ENCODE data around the gene MAPK10.
"Not testable (repeated sequence)": the region's sequence is repeated elsewhere in the genome, so short reads cannot be mapped to it uniquely, and the experiment has no call there.

The MAPK10 gene

GRCh38 chr4:86178211-86178610, 181.6 kb downstream of the MAPK10 start:
- DNase-seq = no peak

GRCh38 chr4:86174506-86174905, 185.3 kb downstream of the MAPK10 start:
- no peak for DNase-seq

GRCh38 chr4:86168335-86168734, 191.5 kb downstream of the MAPK10 start:
- DNase-seq = not testable (repeated sequence)

- DNase-seq = no peak
These were observed 199.4 kb downstream of the MAPK10 start for GRCh38 chr4:86160426-86160825.

GRCh38 chr4:86159216-86159615, 200.6 kb downstream of the MAPK10 start:
- DNase-seq = no peak

DNA sequence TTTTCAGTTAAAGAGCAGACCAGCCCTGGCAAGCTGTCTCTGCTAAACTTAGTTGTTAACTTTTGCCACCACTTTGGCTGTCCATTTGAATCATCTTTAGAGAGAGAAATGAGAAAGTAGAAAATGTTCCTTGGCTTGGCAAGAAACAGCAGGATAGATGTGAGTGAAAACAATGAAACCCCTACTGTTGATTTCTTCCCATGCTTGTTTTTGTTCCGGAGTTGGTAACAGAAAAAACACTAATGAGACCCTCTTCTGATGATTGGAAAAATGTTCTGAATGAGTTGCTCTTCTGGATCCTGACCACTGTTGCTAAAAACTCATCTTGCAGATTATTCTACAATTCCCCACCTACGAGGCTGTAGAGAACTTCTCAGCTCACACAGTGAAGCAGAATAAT, 203.3 kb downstream of the MAPK10 start:
- DNase-seq = no peak

DNA sequence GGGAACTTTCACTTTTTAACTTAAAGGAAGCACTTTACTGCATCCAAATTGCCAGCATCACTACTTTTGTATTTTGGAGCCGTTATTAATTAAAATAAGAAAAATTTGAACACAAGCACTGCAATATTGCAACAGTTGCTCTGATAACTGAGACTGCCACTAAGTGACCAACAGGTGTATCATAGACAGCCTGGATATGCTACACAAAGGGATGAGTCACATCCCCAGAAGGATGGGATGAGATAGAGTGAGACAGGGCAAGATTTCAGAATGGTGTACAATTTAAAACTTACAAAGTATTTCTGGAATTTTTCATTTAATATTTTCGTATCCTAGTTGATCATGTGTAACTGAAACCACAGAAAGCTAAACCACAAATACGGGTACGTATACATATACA, 204.1 kb downstream of the MAPK10 start:
- no peak for DNase-seq

DNA sequence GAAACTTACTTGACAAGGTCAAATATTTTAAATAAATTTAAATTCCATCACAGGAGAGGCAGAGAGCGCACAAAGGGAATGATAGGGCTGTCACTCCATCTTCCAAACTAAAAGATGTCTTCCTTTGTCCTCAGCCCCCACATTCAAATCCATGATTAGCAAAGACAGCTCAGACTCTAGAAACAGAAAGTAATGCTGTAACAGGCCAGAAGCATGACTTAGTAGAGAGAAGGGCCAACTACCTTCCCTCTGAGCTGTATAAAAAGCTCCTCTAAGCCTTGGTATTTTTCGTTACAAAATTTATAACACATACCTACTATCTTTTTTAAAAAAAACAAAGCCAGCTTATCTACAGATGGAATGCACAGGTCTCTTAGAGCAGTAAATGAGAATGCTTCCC, 207.4 kb downstream of the MAPK10 start:
- no peak for DNase-seq

- no peak for DNase-seq
These were observed 208.7 kb downstream of the MAPK10 start for GRCh38 chr4:86151196-86151595.

DNA sequence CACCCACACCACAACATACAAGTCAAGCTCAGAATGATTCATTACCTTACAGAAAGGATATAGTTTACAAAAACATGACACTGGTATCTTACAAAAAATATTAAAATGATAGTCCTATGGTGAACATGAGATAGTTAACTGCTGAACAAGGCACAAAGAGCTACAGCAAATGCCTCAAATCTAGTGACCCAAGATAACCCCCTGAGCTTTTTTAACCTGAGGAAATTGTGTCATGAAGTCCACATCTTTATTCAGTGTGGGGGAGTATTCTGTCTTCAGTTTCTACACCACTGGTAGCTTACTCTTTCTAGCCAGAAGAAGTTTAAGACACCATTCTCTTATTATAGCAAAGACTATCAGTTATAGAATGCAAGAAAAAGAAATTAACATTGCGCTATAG, 218.7 kb downstream of the MAPK10 start:
- DNase-seq = no peak

GRCh38 chr4:86132468-86132867, 227.4 kb downstream of the MAPK10 start:
- DNase-seq = no peak

DNA sequence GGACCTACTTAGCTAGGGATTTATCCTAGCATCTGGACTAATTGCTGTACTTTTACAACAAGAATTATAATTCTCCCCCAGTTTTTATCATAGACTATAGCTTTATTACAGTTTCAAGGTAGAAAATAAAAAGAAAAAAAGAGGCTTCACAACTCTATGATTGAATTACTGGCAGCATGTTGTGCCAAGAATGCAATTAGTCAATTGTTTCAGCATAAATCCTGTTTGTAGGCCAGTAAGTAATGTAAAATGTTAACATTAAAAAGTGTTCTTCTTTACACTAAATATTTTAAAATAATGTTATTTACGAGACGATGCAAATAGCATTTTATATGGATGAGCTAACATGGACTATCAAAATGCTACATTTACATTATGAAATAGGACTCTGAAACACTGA, 228.4 kb downstream of the MAPK10 start:
- no peak for DNase-seq

GRCh38 chr4:86130160-86130933, 229.5 kb downstream of the MAPK10 start:
- DNase-seq = no peak

- DNase-seq = no peak
These were observed 230.3 kb downstream of the MAPK10 start for GRCh38 chr4:86129546-86129945.

- DNase-seq = no peak
These were observed 237.4 kb downstream of the MAPK10 start for GRCh38 chr4:86122404-86122803.

DNA sequence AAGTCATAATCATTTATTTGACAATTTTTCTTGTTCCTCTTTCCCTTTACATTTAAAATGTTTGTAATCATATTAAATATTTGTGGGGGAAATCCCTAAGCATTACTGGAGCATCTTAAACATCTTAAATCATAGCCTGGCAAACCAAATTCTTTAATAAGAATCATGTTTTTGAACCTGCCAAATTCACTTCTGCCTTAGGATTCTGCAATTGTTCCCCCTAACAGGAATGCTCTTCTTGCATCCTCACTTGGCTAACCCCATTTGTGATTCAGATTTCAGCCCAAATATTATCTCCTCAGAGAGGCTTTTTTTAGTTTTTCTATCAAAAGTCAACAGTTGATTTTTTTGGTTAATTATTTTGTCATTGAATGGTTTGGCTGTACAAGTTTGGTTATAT, 241.1 kb downstream of the MAPK10 start:
- DNase-seq = no peak

DNA sequence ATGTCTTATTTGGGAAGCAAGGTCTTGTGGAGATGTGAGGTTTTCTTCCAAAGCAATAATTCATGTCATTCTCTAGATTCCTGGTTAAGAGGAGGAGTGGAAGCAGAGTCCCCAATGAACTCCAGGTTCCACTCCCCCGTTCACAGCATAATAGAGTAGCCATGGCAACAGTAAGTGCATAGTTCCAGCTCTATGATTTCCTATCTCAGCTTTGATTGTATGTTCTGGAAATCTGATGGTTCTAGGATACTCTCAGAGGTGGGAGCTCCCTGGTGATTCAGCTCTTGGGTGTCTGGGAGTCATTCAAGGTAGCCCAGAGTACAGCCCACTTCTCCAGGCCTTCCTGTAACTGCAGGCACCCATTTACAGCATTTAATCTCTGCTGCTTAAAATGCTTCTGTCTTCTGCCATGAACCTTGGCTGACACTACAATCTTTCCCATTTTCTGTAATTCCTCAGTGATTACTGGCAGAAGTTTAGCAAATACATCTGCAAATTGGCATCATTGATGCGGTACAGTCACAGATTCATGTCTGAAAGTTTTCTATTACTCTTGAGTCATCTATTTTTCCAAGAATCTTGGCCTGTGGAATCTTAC, 242.0 kb downstream of the MAPK10 start:
- no peak for DNase-seq

GRCh38 chr4:86114563-86114962, 245.3 kb downstream of the MAPK10 start:
- no peak for DNase-seq

DNA sequence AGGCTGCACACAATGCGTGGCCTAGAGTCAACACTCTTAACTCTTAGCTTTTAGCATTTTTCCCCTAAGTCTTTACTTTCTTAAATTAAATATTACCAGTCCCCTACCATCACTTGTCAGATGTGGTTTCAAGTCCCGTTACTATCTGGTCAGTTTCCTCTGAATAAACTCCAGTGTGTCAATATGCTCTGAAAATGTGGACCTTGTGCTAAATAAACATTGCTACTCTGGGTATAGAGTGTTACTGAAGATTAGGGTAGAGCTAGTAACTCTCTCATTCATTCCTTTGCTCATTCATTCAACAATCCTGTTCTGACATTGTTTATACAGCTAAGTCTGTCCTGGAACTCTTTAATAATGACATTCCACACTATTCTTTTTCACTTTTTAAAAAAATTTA, 251.0 kb downstream of the MAPK10 start:
- DNase-seq = no peak

DNA sequence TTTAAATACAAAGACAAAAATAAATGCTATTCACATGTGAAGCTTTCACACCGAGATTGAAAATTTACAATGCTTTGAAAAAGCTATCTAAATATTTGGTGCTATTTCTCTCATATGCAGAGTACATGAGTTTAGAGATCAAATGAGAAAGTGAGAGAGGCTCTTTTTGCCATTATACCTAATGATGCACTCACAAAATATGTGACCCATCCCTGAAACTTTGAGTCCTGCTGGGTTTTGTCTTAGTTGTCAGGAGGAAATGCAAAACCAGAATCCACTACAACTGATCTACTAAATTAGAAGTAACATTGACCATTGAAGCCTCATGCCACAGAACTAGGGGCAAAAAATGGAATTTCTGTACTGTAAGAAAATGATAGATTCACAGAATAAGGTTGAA, 251.7 kb downstream of the MAPK10 start:
- DNase-seq = no peak

- DNase-seq = no peak
These were observed 252.7 kb downstream of the MAPK10 start for GRCh38 chr4:86107112-86107511.

- no peak for DNase-seq
These were observed 253.4 kb downstream of the MAPK10 start for GRCh38 chr4:86106475-86106874.

- DNase-seq = no peak
These were observed 258.0 kb downstream of the MAPK10 start for GRCh38 chr4:86101841-86102240.

DNA sequence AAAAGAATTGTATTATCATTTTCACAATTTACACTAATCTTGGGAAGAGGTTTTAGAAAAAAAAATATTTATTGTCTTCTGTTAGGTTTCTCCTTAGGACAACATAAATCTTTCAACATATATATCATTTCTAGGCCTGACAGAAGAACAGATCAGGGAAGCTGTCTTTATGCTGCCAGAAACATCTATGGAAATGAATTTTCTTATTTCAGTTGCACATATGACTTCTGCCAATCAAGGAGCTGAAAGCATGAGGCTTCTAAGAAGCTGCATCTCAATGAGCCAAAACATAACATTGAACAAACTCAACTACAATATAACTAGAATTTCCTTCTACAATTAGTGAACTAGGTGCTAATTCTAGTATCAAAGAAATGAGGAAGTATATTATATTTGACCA, 258.4 kb downstream of the MAPK10 start:
- no peak for DNase-seq

All from NCI-H187 (cell line).